SK-N-SH (cell line): ENCODE measurements around the gene C1S. TPM values are rescaled to one million over a fixed set of nuclear protein-coding genes. Genes with fewer than 3 reads are reported as not detected.

Experiments used
- CTCF ChIA-PET: fragments of 300-600, 350-600 bp; formaldehyde crosslinking; extraction: SDS; loops from one replicate; lab custom pipeline; 2021; lab: Yijun Ruan, JAX
- POLR2A ChIA-PET: fragments of 350-600 bp; sonication (Branson Sonifier 250); formaldehyde crosslinking; extraction: SDS; loops from one replicate; lab custom pipeline; 2020; ENCODE audit warnings: antibody characterized with exemption, inconsistent platforms; lab: Yijun Ruan, JAX
- DNase-seq: peaks from one replicate; pipeline ENCODE4 v3.0.0; 2012
- H2AFZ ChIP-seq: fragments of 200-600 bp; sonication (generic); 2 replicates; pipeline ENCODE4 v1.8.1; 2016; ENCODE audit warnings: antibody characterized with exemption, mild to moderate bottlenecking, low read depth
- H3F3A ChIP-seq: fragments of 200-600 bp; sonication (generic); replicated peaks from 2 replicates; pipeline ENCODE3; 2016; ENCODE audit warnings: antibody characterized with exemption, mild to moderate bottlenecking; ENCODE audit not compliant: insufficient read depth
- H3K27ac ChIP-seq, 2 experiments: fragments of 200-500 bp in 1 of 2; fragments of 200-600 bp in 1 of 2; sonication (Bioruptor generic) in 1 of 2; sonication (generic), shearing (Covaris generic) in 1 of 2; 2 replicates each; pipeline versions ENCODE4 v1.5.1 to v1.6.1; 2014 to 2016; ENCODE audit warnings: low read depth in 2 of 2, inconsistent platforms in 1 of 2, low read length in 1 of 2, mild to moderate bottlenecking in 1 of 2, mixed read lengths in 1 of 2
- H3K27me3 ChIP-seq: fragments of 200-600 bp; sonication (generic), shearing (Covaris generic); 2 replicates; pipeline ENCODE4 v1.6.1; 2016; ENCODE audit warnings: mixed run types; ENCODE audit not compliant: insufficient read depth
- H3K36me3 ChIP-seq, 2 experiments: fragments of 200-500 bp in 1 of 2; fragments of 200-600 bp in 1 of 2; sonication (Bioruptor generic) in 1 of 2; sonication (generic) in 1 of 2; replicated peaks in 1 of 2; 2 replicates each; pipeline versions ENCODE3 to v1.5.1; 2014 to 2016; ENCODE audit warnings: low read length in 1 of 2, mild to moderate bottlenecking in 1 of 2; ENCODE audit not compliant: insufficient read depth in 2 of 2, control insufficient read depth in 1 of 2
- H3K4me1 ChIP-seq, 2 experiments: fragments of 200-500 bp in 1 of 2; fragments of 200-600 bp in 1 of 2; sonication (Bioruptor generic) in 1 of 2; sonication (generic), shearing (Covaris generic) in 1 of 2; 2 replicates each; pipeline versions ENCODE4 v1.5.1 to v1.6.1; 2014 to 2016; ENCODE audit warnings: low read depth in 1 of 2, low read length in 1 of 2, mixed run types in 1 of 2; ENCODE audit not compliant: insufficient read depth in 2 of 2, control insufficient read depth in 1 of 2
- H3K4me2 ChIP-seq: fragments of 200-600 bp; sonication (generic), shearing (Covaris generic); 2 replicates; pipeline ENCODE4 v1.6.1; 2017; ENCODE audit warnings: mixed run types
- H3K4me3 ChIP-seq, 2 experiments: fragments of 200-500 bp in 1 of 2; fragments of 200-600 bp in 1 of 2; sonication (Bioruptor generic) in 1 of 2; sonication (generic), shearing (Covaris generic) in 1 of 2; 2 replicates each; pipeline versions ENCODE4 v1.5.1 to v1.8.1; 2014 to 2016; ENCODE audit warnings: low read depth in 2 of 2, inconsistent platforms in 1 of 2, low read length in 1 of 2, mild to moderate bottlenecking in 1 of 2, mixed read lengths in 1 of 2, moderate library complexity in 1 of 2
- H3K79me2 ChIP-seq: fragments of 200-600 bp; sonication (generic); 2 replicates; pipeline ENCODE4 v1.8.1; 2017; ENCODE audit warnings: mild to moderate bottlenecking; ENCODE audit not compliant: insufficient read depth
- H3K9ac ChIP-seq: fragments of 200-600 bp; sonication (generic); 2 replicates; pipeline ENCODE4 v1.6.1; 2017; ENCODE audit warnings: mixed run types
- H3K9me2 ChIP-seq: fragments of 200-600 bp; sonication (generic); 2 replicates; pipeline ENCODE4 v1.6.1; 2017; ENCODE audit warnings: mixed run types
- H3K9me3 ChIP-seq: fragments of 200-600 bp; sonication (generic); 2 replicates; pipeline ENCODE4 v1.6.1; 2017; ENCODE audit warnings: mixed run types, mild to moderate bottlenecking, moderate library complexity
- H4K20me1 ChIP-seq: fragments of 200-600 bp; sonication (generic); 2 replicates; pipeline ENCODE4 v1.6.1; 2017; ENCODE audit warnings: mild to moderate bottlenecking, mixed run types; ENCODE audit not compliant: insufficient read depth
- CHD2 ChIP-seq: fragments of 150-350 bp; IDR thresholded peaks from 2 replicates; pipeline ENCODE4 v1.6.1; 2018; ENCODE audit warnings: low read length; ENCODE audit not compliant: partially characterized antibody
- FOSL2 ChIP-seq: IDR thresholded peaks from 2 replicates; pipeline ENCODE4 v1.4.0; 2012; ENCODE audit warnings: low read depth, mild to moderate bottlenecking, moderate library complexity, borderline replicate concordance
- FOXM1 ChIP-seq: IDR thresholded peaks from 2 replicates; pipeline ENCODE4 v1.4.0; 2012; ENCODE audit warnings: low read depth, mild to moderate bottlenecking
- GATA2 ChIP-seq: sonication (generic); formaldehyde crosslinking; IDR thresholded peaks from 2 replicates; pipeline ENCODE4 v1.5.0; 2020; ENCODE audit warnings: mild to moderate bottlenecking, missing genetic modification reagents
- MEF2A ChIP-seq: IDR thresholded peaks from 2 replicates; pipeline ENCODE4 v1.4.0; 2012; ENCODE audit warnings: low read depth, borderline replicate concordance
- MXI1 ChIP-seq: IDR thresholded peaks from 2 replicates; pipeline ENCODE4 v1.6.1; 2012; ENCODE audit warnings: mild to moderate bottlenecking, low read depth, low read length, improper control_type of control experiment
- NFIC ChIP-seq: IDR thresholded peaks from 2 replicates; pipeline ENCODE4 v1.4.0; 2012; ENCODE audit warnings: borderline replicate concordance
- RAD21 ChIP-seq: IDR thresholded peaks from 2 replicates; pipeline ENCODE4 v1.6.1; 2012; ENCODE audit warnings: mild to moderate bottlenecking, low read length
- RCOR1 ChIP-seq: fragments of 150-350 bp; IDR thresholded peaks from 2 replicates; pipeline ENCODE4 v1.6.1; 2017; ENCODE audit warnings: antibody characterized with exemption, low read length
- SMC3 ChIP-seq: IDR thresholded peaks from 2 replicates; pipeline ENCODE4 v1.6.1; 2012; ENCODE audit warnings: low read depth, low read length, improper control_type of control experiment
- TAF1 ChIP-seq: IDR thresholded peaks from 2 replicates; pipeline ENCODE4 v1.6.1; 2012; ENCODE audit warnings: low read depth, mild to moderate bottlenecking, low read length, moderate library complexity, borderline replicate concordance
- TCF12 ChIP-seq: IDR thresholded peaks from 2 replicates; pipeline ENCODE4 v1.4.0; 2012
- YY1 ChIP-seq: IDR thresholded peaks from 2 replicates; pipeline ENCODE4 v1.4.0; 2012; ENCODE audit warnings: low read depth, mild to moderate bottlenecking
- WGBS: methylation state at CpG from one replicate; pipeline ENCODE4 v1.1.6; 2017; ENCODE audit warnings: low lambda C conversion rate; 5-methylcytosine and 5-hydroxymethylcytosine counted together
- polyA plus RNA-seq, 3 experiments: library from polyadenylated mRNA; depleted of rRNA; stranded (reverse); fragments of >200 nt; gene quantifications; 2 replicates each; pipeline ENCODE4 v1.2.3, GENCODE V29; 2012
- TF ChIP-seq, protein P1 (sequence below): fragments of 200-600 bp; sonication (generic); IDR thresholded peaks from 2 replicates; pipeline ENCODE4 v1.6.1; 2017; ENCODE audit warnings: antibody characterized with exemption, mild to moderate bottlenecking, moderate library complexity
- TF ChIP-seq, protein P2 (sequence below): IDR thresholded peaks from 2 replicates; pipeline ENCODE4 v1.4.0; 2012; ENCODE audit warnings: low read depth
- TF ChIP-seq, protein P3 (sequence below): IDR thresholded peaks from 2 replicates; pipeline ENCODE4 v1.6.1; 2012; ENCODE audit warnings: mild to moderate bottlenecking, low read depth, low read length, moderate library complexity
- TF ChIP-seq, protein P4 (sequence below): IDR thresholded peaks from 2 replicates; pipeline ENCODE4 v1.4.0; 2012; ENCODE audit warnings: low read depth, borderline replicate concordance
- TF ChIP-seq, protein P5 (sequence below): IDR thresholded peaks from 2 replicates; pipeline ENCODE4; 2012

Gene C1S
- polyA plus RNA-seq, 1 of the 3 experiments (the other 2 are of a cell fraction) = 14.5 TPM

DNA sequence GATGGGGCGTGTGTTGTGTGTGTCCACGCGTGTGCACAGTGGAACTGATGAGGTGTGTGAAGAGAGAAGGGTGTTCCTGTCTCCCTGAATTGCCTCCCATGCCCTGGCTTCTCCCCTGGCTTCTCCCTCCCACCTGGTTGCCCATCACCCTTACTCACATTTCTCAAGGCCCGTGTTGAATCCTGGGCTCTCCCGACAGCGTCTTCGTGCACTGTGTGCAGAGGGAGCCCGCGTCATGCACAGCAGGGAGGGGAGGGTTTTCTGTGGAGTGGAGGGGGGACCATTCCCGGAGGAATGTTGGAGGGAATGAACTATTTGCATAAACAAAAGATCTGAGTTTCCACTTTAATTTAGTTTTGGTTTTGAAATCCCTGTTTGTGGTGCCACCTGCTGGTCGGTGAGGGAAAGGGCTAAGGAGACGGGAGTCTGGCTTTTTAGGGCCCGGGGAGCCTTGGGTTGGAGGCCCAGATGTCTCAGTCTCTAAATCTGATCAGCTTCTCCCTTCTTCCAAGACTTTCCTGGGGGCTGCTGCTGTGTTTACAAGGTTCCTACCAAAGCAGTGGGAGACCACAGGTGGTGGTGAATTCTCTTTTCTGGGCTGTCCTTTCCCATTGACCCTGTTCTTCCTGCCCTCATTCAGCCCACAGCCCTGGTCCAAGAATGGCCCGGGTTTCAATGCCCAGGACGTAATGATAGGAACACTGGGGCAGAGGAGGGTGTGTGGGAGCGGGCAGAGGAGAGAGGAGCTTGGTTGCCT lies 31.9 kb downstream of the C1S start, which contains the start of gene C1R:
C1R (minus strand) TSS at position 217 of the 757 bp plus-strand sequence; CDS start at position 160, 57 bp downstream.
- H2AFZ ChIP-seq = peak within 1 kb of the TSS; percentile 91; the same call in 1 of the 2 replicates
- peak within 1 kb of the TSS; percentile 33; the same call in 1 of the 2 replicates for H3K9ac ChIP-seq
- no peaks in the 10 kb centered on the region for H3K9me2 ChIP-seq
- H3K27ac ChIP-seq = no peak within 1 kb of the TSS
- CTCF ChIA-PET = interaction anchor here (0.6 to 2.5 kb wide), 16 partner anchors 10 to 220 kb away, joined by 3 to 19 read pairs (median 4); partner anchors contain the start of genes C1S and SPSB2
- POLR2A ChIA-PET = interaction anchor here (0.7 kb wide), 1 partner anchor 148 kb away, joined by 3 read pairs; the partner anchor contains the start of gene C12orf57
- no peaks in the 10 kb centered on the region for H3K79me2 ChIP-seq
- H4K20me1 ChIP-seq = no peaks in the 10 kb centered on the region
- 27% methylated on average over 16 of the region's 16 CpGs for WGBS
- H3K4me2 ChIP-seq = peak within 1 kb of the TSS; percentile 71
- no peaks in the 10 kb centered on the region for H3K9me3 ChIP-seq
- peak within 1 kb of the TSS; percentile 25 to 54; a peak in 3 of 4 replicates for H3K4me3 ChIP-seq
- H3F3A ChIP-seq = peaks cover 6% of the 10 kb centered on the region
- DNase-seq = peak; percentile 77
- TF ChIP-seq RCOR1 (no peak), FOXM1 (no peak), TCF12 (no peak), RAD21 (peak; percentile 72), FOSL2 (no peak), GATA2 (no peak), SMC3 (peak; percentile 75), NFIC (no peak)
- TF ChIP-seq, protein P1, sequence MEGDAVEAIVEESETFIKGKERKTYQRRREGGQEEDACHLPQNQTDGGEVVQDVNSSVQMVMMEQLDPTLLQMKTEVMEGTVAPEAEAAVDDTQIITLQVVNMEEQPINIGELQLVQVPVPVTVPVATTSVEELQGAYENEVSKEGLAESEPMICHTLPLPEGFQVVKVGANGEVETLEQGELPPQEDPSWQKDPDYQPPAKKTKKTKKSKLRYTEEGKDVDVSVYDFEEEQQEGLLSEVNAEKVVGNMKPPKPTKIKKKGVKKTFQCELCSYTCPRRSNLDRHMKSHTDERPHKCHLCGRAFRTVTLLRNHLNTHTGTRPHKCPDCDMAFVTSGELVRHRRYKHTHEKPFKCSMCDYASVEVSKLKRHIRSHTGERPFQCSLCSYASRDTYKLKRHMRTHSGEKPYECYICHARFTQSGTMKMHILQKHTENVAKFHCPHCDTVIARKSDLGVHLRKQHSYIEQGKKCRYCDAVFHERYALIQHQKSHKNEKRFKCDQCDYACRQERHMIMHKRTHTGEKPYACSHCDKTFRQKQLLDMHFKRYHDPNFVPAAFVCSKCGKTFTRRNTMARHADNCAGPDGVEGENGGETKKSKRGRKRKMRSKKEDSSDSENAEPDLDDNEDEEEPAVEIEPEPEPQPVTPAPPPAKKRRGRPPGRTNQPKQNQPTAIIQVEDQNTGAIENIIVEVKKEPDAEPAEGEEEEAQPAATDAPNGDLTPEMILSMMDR = peak; percentile 81
- TF ChIP-seq, protein P2, sequence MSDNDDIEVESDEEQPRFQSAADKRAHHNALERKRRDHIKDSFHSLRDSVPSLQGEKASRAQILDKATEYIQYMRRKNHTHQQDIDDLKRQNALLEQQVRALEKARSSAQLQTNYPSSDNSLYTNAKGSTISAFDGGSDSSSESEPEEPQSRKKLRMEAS = no peak
- TF ChIP-seq, all 33 proteins: peak for 3
- Histone ChIP-seq H3K4me1 (peaks cover 0 to 8% of the 10 kb centered on the region in 2 experiments; a peak in 1 of 4 replicates), H3K36me3 (no peaks in the 10 kb centered on the region), H3K27me3 (no peaks in the 10 kb centered on the region)

DNA sequence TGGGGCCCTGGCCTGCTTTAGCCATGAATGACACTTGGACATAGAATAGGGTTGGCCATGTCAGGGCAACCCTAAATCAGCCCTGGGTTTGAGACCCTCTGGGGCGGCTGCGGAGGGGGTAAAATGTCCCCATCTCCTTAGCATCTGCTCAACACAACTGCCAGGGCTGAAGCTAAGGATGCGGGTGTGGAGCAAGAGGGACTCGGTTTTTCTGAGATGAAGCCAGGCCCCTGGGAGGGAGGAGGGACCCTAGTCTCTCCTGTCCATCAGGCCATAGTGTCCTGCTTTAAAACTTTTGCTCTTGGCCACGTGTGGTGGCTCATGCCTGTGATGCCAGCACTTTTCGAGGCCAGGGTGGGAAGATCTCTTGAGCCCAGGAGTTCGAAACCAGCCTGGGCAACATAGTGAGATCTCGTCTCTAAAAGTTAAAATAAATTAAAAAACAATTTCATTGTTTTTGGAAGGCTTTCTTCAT lies 32.5 kb downstream of the C1S start:
- TF ChIP-seq MEF2A = no peak
- no peak for TF ChIP-seq FOSL2
- TF ChIP-seq, protein P3, sequence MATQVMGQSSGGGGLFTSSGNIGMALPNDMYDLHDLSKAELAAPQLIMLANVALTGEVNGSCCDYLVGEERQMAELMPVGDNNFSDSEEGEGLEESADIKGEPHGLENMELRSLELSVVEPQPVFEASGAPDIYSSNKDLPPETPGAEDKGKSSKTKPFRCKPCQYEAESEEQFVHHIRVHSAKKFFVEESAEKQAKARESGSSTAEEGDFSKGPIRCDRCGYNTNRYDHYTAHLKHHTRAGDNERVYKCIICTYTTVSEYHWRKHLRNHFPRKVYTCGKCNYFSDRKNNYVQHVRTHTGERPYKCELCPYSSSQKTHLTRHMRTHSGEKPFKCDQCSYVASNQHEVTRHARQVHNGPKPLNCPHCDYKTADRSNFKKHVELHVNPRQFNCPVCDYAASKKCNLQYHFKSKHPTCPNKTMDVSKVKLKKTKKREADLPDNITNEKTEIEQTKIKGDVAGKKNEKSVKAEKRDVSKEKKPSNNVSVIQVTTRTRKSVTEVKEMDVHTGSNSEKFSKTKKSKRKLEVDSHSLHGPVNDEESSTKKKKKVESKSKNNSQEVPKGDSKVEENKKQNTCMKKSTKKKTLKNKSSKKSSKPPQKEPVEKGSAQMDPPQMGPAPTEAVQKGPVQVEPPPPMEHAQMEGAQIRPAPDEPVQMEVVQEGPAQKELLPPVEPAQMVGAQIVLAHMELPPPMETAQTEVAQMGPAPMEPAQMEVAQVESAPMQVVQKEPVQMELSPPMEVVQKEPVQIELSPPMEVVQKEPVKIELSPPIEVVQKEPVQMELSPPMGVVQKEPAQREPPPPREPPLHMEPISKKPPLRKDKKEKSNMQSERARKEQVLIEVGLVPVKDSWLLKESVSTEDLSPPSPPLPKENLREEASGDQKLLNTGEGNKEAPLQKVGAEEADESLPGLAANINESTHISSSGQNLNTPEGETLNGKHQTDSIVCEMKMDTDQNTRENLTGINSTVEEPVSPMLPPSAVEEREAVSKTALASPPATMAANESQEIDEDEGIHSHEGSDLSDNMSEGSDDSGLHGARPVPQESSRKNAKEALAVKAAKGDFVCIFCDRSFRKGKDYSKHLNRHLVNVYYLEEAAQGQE = no peak
- TF ChIP-seq, protein P2 = no peak
- TF ChIP-seq, protein P4, sequence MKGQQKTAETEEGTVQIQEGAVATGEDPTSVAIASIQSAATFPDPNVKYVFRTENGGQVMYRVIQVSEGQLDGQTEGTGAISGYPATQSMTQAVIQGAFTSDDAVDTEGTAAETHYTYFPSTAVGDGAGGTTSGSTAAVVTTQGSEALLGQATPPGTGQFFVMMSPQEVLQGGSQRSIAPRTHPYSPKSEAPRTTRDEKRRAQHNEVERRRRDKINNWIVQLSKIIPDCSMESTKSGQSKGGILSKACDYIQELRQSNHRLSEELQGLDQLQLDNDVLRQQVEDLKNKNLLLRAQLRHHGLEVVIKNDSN = no peak
- no peak for TF ChIP-seq MXI1
- no peak for TF ChIP-seq CHD2
- TF ChIP-seq, protein P5, sequence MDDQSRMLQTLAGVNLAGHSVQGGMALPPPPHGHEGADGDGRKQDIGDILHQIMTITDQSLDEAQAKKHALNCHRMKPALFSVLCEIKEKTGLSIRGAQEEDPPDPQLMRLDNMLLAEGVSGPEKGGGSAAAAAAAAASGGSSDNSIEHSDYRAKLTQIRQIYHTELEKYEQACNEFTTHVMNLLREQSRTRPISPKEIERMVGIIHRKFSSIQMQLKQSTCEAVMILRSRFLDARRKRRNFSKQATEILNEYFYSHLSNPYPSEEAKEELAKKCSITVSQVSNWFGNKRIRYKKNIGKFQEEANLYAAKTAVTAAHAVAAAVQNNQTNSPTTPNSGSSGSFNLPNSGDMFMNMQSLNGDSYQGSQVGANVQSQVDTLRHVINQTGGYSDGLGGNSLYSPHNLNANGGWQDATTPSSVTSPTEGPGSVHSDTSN = no peak
- no peak for TF ChIP-seq YY1
- TF ChIP-seq TAF1 = no peak
- TF ChIP-seq, all 33 proteins: peak for 0
- Histone ChIP-seq H3K9me3 (no peaks in the 10 kb centered on the region), H4K20me1 (no peaks in the 10 kb centered on the region), H3K9me2 (no peaks in the 10 kb centered on the region), H2AFZ (no peak overlapping the region), H3K4me3 (no peak overlapping the region), H3K27me3 (no peaks in the 10 kb centered on the region), H3K9ac (no peak overlapping the region), H3K79me2 (no peaks in the 10 kb centered on the region), H3K27ac (no peak overlapping the region), H3K4me1 (peaks cover 0 to 8% of the 10 kb centered on the region in 2 experiments; a peak in 1 of 4 replicates), H3K36me3 (no peaks in the 10 kb centered on the region), H3K4me2 (no peak overlapping the region), H3F3A (peaks cover 6% of the 10 kb centered on the region)
- 75% methylated on average over 6 of the region's 8 CpGs for WGBS
- ChIA-PET POLR2A (no interaction called here), CTCF (interaction anchor here (0.6 to 2.5 kb wide), 16 partner anchors 10 to 220 kb away, joined by 3 to 19 read pairs (median 4); partner anchors contain the start of genes C1S and SPSB2)
- no peak for DNase-seq
